BLaER1 treated with 17β-estradiol and CSF1 and Interleukin-3, amounts not matched to agents 10 nM and 100 nM (cell line): ENCODE measurements around the gene COG2.
A peak's percentile ranks its signal among the peaks of the same experiment; 100 is the strongest.
"Not testable (repeated sequence)": the region's sequence is repeated elsewhere in the genome, so short reads cannot be mapped to it uniquely, and the experiment has no call there.

Source experiments
- H3K27ac ChIP-seq, 11 experiments: shearing (Covaris generic); formaldehyde crosslinking; 2 replicates each; pipeline ENCODE4 v1.8.1; 2022
- H3K27me3 ChIP-seq, 11 experiments: shearing (Covaris generic); formaldehyde crosslinking; 2 replicates each; pipeline ENCODE4 v1.8.1; 2022
- H3K36me3 ChIP-seq, 11 experiments: shearing (Covaris generic); formaldehyde crosslinking; 2 replicates each; pipeline ENCODE4 v1.8.1; 2022
- H3K4me1 ChIP-seq, 10 experiments: shearing (Covaris generic); formaldehyde crosslinking; 2 replicates each; pipeline ENCODE4 v1.8.1; 2022
- H3K4me2 ChIP-seq, 11 experiments: shearing (Covaris generic); formaldehyde crosslinking; 2 replicates each; pipeline ENCODE4 v1.8.1; 2022
- H3K4me3 ChIP-seq, 10 experiments: shearing (Covaris generic); formaldehyde crosslinking; 2 replicates each; pipeline ENCODE4 v1.8.1; 2022
- H3K9ac ChIP-seq, 11 experiments: shearing (Covaris generic); formaldehyde crosslinking; 2 replicates each; pipeline ENCODE4 v1.8.1; 2022
- H3K9me3 ChIP-seq, 11 experiments: shearing (Covaris generic); formaldehyde crosslinking; replicated peaks in 1 of 11; 2 replicates each; pipeline ENCODE4 v1.8.1; 2022
- H4K20me1 ChIP-seq, 11 experiments: shearing (Covaris generic); formaldehyde crosslinking; 2 replicates each; pipeline ENCODE4 v1.8.1; 2022
- Cebpa-rat ChIP-seq, 11 experiments: shearing (Covaris generic); IDR thresholded peaks; 2 replicates each; pipeline ENCODE4 v1.8.1; 2022

The COG2 gene

DNA sequence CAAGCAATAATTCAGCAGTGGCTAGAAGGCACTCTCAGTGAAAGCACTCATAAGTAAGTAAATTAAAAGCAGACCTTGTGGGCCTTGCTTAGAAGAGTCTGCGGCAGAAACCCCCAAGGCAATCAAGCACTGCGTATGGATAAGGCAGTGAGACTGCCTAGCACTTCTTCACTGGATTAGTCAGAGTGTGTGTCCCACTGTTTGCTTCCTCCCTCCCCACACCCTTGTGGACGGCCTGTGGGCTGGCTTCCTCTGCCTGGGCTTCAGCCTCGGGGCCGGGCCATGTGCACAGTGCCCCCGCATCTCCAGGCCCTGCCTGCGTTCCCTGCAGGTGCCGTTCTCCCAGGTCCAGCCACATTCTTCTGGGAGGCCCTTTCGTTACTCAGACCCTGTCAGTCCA lies 47.8 kb downstream of the COG2 start:
- peaks cover 0 to 12% (median 4%) of the 10 kb centered on the region in 10 experiments; a peak in 8 of 20 replicates for H3K4me1 ChIP-seq
- H3K4me2 ChIP-seq, result no peak overlapping the region
- H3K27ac ChIP-seq, result no peak overlapping the region
- no peaks in the 10 kb centered on the region for H3K9me3 ChIP-seq
- TF ChIP-seq Cebpa-rat (IDR thresholded peaks at IDR 0.05), result no peak
- H3K9ac ChIP-seq, result no peak overlapping the region
- H3K27me3 ChIP-seq, result no peaks in the 10 kb centered on the region
- H3K36me3 ChIP-seq, result peaks cover 92 to 100% (median 96%) of the 10 kb centered on the region in 11 experiments
- H4K20me1 ChIP-seq, result peaks cover 0 to 13% (median 0%) of the 10 kb centered on the region in 11 experiments; a peak in 3 of 22 replicates
- no peak overlapping the region for H3K4me3 ChIP-seq

DNA sequence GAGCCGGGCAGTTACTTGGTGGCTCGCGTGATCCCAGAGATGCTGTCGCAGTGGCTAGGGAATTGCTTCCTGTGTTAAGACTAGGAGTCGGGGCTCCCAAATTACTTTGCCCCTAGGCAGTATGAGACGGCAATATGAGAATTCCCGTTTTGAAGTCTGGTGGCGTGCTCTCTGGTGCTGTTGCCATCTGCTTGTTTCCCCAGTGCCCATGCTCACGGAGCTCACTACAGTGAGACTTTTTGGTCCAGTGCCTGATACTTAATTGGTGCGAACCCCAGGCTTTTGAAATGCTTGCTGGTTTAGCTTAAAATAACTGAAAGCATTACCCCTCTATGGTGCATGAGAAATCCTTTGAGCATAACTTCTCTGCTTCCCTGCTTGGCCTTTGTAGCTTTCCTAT lies 49.3 kb downstream of the COG2 start:
- Histone ChIP-seq H3K4me1 (peaks cover 0 to 13% (median 5%) of the 10 kb centered on the region in 10 experiments; a peak in 8 of 20 replicates), H3K36me3 (peaks cover 77 to 88% (median 81%) of the 10 kb centered on the region in 11 experiments)

DNA sequence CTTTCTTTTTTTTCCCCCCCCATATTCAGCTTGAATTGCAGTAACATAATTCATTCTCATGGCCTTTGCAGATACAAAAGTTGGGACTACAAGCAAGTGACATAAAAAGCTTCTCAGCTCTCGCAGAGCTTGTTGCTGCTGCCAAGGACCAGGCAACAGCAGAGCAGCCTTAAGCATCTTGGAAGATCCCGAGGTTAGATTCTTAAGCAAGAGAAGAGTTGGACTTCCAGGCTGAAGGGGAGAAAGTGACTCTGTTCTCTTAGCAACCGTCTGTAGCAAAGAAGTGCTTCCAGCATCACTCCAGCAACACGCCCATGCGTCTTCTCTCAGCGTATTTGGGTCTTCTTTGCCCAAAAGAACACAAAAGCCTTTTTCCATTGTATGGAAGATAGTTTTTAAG lies 50.9 kb downstream of the COG2 start:
- Histone ChIP-seq H3K9me3 (no peaks in the 10 kb centered on the region), H3K27me3 (no peaks in the 10 kb centered on the region), H3K9ac (no peak overlapping the region), H3K4me2 (no peak overlapping the region), H3K36me3 (peaks cover 61 to 72% (median 67%) of the 10 kb centered on the region in 11 experiments), H3K4me1 (peaks cover 0 to 13% (median 5%) of the 10 kb centered on the region in 10 experiments; a peak in 8 of 20 replicates), H4K20me1 (peaks cover 0 to 13% (median 0%) of the 10 kb centered on the region in 11 experiments; a peak in 3 of 22 replicates), H3K27ac (no peak overlapping the region), H3K4me3 (no peak overlapping the region)
- TF ChIP-seq Cebpa-rat (IDR thresholded peaks at IDR 0.05), result no peak

More for the DNA sequence above, 49.3 kb downstream of the COG2 start:
- Histone ChIP-seq H3K4me3 (no peak overlapping the region), H3K9ac (no peak overlapping the region), H3K27me3 (no peaks in the 10 kb centered on the region), H3K9me3 (no peaks in the 10 kb centered on the region), H3K4me2 (no peak overlapping the region), H4K20me1 (peaks cover 0 to 13% (median 0%) of the 10 kb centered on the region in 11 experiments; a peak in 3 of 22 replicates), H3K27ac (no peak overlapping the region)
- no peak for TF ChIP-seq Cebpa-rat (IDR thresholded peaks at IDR 0.05)

DNA sequence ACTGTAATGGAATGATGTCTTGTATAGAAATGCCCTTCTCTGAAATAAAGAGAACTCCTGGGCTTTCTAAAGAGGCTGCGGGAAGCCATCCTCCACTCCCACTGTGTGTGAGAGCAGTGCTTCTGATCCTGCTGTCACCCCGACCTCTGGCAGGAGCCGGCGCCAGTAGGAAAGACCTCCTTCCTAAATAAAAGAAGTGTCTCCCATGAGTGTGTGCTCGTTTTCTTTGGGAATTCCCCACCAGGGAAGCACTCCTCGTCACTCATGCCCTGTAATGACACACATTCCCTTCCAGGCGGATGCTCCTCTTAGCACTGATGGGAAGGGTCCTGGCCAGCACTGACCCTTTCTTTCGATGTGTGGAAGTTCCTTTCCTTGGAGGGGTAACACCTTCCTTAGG lies 51.5 kb downstream of the COG2 start:
- TF ChIP-seq Cebpa-rat (IDR thresholded peaks at IDR 0.05), result no peak
- Histone ChIP-seq H3K9ac (no peak overlapping the region), H3K4me2 (no peak overlapping the region), H3K36me3 (peaks cover 56 to 66% (median 62%) of the 10 kb centered on the region in 11 experiments), H3K27me3 (no peaks in the 10 kb centered on the region), H3K4me1 (peaks cover 0 to 9% (median 5%) of the 10 kb centered on the region in 10 experiments; a peak in 8 of 20 replicates), H3K9me3 (no peaks in the 10 kb centered on the region), H3K4me3 (no peak overlapping the region), H4K20me1 (peaks cover 0 to 13% (median 0%) of the 10 kb centered on the region in 11 experiments; a peak in 3 of 22 replicates), H3K27ac (no peak overlapping the region)

DNA sequence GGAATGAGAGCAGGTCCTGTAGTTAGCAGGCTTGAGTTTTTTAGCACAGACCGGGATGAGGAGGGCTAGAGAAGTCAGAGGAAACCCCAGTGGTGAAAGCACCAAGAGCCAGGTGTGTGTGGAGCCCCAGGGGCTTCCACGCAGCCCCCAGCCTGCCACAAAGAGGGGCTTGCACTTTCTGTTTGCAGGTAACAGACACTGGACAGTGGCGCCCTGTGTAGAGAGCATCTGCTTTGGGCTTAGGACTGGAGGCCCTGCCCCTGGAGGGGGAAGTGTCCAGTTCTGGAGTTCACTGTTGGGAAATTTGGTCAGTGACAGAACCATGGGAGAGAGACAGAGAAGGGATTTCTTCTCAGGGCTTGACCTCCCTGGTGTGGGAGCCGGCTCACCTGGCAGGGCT lies 52.2 kb downstream of the COG2 start:
- Histone ChIP-seq H3K36me3 (peaks cover 49 to 59% (median 55%) of the 10 kb centered on the region in 11 experiments), H3K4me2 (0 out of 22 replicates have a peak overlapping the region, but pooled peaks of 1 of the 11 experiments have one; percentile 14), H3K9ac (no peak overlapping the region), H3K9me3 (no peaks in the 10 kb centered on the region), H3K27me3 (no peaks in the 10 kb centered on the region), H4K20me1 (peaks cover 0 to 13% (median 0%) of the 10 kb centered on the region in 11 experiments; a peak in 3 of 22 replicates), H3K4me3 (no peak overlapping the region), H3K4me1 (peaks cover 0 to 9% (median 5%) of the 10 kb centered on the region in 10 experiments; a peak in 8 of 20 replicates), H3K27ac (no peak overlapping the region)
- TF ChIP-seq Cebpa-rat (IDR thresholded peaks at IDR 0.05), result no peak

DNA sequence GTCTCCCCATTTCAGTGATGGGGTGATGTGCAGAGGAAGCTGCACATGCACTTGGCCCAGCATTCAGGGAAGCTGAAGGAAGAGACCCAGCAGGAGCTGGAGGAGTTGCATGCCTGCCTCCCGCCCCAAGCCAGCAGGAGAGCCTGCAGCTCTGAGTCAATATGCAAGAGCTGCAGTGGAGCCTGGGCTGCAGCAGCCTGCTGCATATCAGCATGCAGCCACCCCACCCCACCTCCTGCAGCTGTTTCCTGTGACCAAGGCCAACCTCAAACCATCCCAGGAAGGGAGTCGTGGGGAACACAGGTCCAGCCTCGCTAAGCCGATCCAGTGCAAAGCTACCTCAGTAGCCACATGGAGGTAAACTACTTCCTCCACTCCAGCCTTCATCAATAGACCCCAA lies 52.7 kb downstream of the COG2 start:
- H3K9me3 ChIP-seq, result no peaks in the 10 kb centered on the region
- no peak overlapping the region for H3K27ac ChIP-seq
- no peak overlapping the region for H3K9ac ChIP-seq
- no peak overlapping the region for H3K4me3 ChIP-seq
- H3K27me3 ChIP-seq, result no peaks in the 10 kb centered on the region
- H3K4me2 ChIP-seq, result 0 out of 22 replicates have a peak overlapping the region, but pooled peaks of 2 of the 11 experiments have one; percentile 5 to 14
- no peak for TF ChIP-seq Cebpa-rat (IDR thresholded peaks at IDR 0.05)
- H3K4me1 ChIP-seq, result peaks cover 0 to 9% (median 5%) of the 10 kb centered on the region in 10 experiments; a peak in 8 of 20 replicates
- peaks cover 44 to 54% (median 49%) of the 10 kb centered on the region in 11 experiments for H3K36me3 ChIP-seq
- peaks cover 0 to 13% (median 0%) of the 10 kb centered on the region in 11 experiments; a peak in 3 of 22 replicates for H4K20me1 ChIP-seq

DNA sequence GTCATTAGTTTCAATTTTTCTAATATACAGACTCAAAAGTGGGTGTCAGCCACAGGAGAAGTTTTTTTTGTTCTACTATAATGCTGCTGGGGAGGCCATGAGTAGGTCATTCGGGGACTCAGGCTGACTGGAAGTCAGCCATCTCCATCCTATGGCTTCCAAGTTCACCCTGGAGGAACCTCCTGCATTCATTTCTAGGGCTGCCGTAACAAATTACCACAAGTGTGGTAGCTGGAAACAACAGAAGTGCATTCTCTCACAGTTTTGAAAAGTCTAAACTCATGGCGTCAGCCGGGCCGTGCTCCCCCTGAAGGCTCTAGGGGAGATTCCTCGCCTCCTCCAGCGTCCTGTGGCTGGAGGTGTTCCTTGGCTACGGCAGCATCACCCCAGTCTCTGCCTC lies 53.9 kb downstream of the COG2 start:
- Histone ChIP-seq H3K9me3 (no peaks in the 10 kb centered on the region), H3K4me3 (no peak overlapping the region), H3K27ac (no peak overlapping the region), H3K36me3 (peaks cover 31 to 42% (median 37%) of the 10 kb centered on the region in 11 experiments), H3K4me1 (peaks cover 0 to 9% (median 5%) of the 10 kb centered on the region in 10 experiments; a peak in 8 of 20 replicates), H4K20me1 (peaks cover 0 to 13% (median 0%) of the 10 kb centered on the region in 11 experiments; a peak in 3 of 22 replicates), H3K27me3 (no peaks in the 10 kb centered on the region), H3K4me2 (no peak overlapping the region), H3K9ac (no peak overlapping the region)
- TF ChIP-seq Cebpa-rat (IDR thresholded peaks at IDR 0.05), result no peak

DNA sequence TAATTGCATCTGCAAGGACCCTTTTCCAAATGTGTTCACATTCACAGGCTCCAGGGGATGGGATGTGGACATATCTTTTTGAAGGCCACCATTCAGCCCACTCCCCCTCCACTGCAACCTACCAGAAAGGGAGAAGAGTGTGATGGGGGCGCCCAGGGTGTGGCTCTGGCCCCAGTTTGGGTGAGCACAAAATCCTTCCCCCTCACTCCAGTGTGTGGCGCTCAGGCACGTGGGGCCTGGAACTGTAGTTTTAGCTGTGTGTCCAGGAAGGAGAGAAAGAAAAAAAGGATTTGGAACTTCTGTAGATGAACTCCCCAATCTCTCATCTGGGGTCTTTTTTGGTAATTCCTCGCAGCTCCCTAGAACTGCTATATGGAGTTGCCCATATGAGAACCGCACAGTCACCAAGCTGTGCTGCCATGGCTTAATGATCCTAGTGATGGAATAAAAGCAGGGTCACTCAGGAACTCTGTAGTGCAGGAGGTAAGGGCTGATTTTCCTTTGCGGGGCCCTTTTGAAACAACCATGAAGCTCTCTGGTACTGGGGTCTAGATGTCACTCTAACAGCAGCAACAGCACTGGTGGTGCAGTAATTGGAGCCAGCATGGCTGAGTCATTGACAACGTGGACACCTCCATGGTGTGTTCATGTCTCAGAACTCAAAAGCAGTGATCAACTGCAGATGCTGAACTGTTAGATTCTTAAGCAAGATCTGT lies 54.6 kb downstream of the COG2 start:
- Histone ChIP-seq H3K4me3 (no peak overlapping the region), H3K27ac (no peak overlapping the region), H3K4me1 (peaks cover 0 to 9% (median 5%) of the 10 kb centered on the region in 10 experiments; a peak in 8 of 20 replicates), H3K27me3 (no peaks in the 10 kb centered on the region), H3K36me3 (peaks cover 25 to 35% (median 30%) of the 10 kb centered on the region in 11 experiments), H3K4me2 (no peak overlapping the region), H4K20me1 (peaks cover 0 to 13% (median 0%) of the 10 kb centered on the region in 11 experiments; a peak in 3 of 22 replicates), H3K9ac (no peak overlapping the region), H3K9me3 (no peaks in the 10 kb centered on the region)
- no peak for TF ChIP-seq Cebpa-rat (IDR thresholded peaks at IDR 0.05)

DNA sequence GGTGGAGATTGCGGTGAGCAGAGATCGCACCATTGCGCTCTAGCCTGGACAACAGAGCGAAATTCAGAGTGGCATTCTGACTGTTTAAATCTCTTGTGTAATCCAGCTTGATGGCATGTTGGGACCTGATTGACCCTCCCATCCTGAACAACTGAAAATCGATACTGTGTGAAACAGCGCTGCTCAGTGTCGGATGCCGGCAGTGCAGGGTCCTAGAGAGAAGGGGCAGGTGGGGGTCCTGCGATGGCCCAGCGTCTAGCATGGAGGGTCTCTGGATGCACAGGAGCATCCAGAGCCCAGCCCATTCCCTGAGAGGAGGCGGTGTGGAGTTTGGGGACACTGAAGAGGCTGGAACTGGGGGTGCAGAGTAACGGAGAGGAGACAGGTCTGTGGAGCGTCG lies 55.8 kb downstream of the COG2 start:
- Histone ChIP-seq H3K9ac (no peak overlapping the region), H3K4me3 (no peak overlapping the region), H3K4me1 (peaks cover 0 to 13% (median 7%) of the 10 kb centered on the region in 10 experiments; a peak in 9 of 20 replicates), H3K27me3 (no peaks in the 10 kb centered on the region), H3K9me3 (no peaks in the 10 kb centered on the region), H3K4me2 (no peak overlapping the region), H4K20me1 (peaks cover 0 to 13% (median 0%) of the 10 kb centered on the region in 11 experiments; a peak in 3 of 22 replicates), H3K27ac (no peak overlapping the region), H3K36me3 (peaks cover 12 to 23% (median 18%) of the 10 kb centered on the region in 11 experiments)
- no peak for TF ChIP-seq Cebpa-rat (IDR thresholded peaks at IDR 0.05)

DNA sequence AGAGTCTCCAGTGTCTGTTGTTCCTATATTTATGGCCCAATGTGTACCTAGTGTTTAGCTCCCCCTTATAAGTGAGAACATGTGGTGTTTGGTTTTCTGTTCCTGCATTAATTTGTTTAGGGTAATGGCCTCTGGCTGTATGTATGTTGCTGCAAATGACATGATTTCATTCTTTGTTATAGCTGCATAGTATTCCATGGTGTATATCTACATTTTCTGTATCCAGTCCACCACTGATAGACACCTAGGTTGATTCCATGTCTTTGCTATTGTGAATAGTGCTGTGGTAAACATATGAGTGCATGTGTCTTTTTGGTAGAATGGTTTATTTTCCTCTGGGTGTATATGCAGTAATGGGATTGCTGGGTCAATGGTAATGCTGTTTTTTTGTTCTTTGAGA lies 56.7 kb downstream of the COG2 start:
- H3K9me3 ChIP-seq, H3K27me3 ChIP-seq, H3K9ac ChIP-seq, H3K27ac ChIP-seq, H3K4me2 ChIP-seq, H3K4me3 ChIP-seq: not testable (repeated sequence)
- Histone ChIP-seq H4K20me1 (peaks cover 0 to 11% (median 0%) of the 10 kb centered on the region in 11 experiments; a peak in 2 of 22 replicates), H3K36me3 (peaks cover 4 to 14% (median 10%) of the 10 kb centered on the region in 11 experiments), H3K4me1 (peaks cover 0 to 16% (median 10%) of the 10 kb centered on the region in 10 experiments; a peak in 9 of 20 replicates)
